ENCODE results near the gene IL12RB2.
"Not testable (repeated sequence)": the region's sequence is repeated elsewhere in the genome, so short reads cannot be mapped to it uniquely, and the experiment has no call there.

The IL12RB2 gene

DNA sequence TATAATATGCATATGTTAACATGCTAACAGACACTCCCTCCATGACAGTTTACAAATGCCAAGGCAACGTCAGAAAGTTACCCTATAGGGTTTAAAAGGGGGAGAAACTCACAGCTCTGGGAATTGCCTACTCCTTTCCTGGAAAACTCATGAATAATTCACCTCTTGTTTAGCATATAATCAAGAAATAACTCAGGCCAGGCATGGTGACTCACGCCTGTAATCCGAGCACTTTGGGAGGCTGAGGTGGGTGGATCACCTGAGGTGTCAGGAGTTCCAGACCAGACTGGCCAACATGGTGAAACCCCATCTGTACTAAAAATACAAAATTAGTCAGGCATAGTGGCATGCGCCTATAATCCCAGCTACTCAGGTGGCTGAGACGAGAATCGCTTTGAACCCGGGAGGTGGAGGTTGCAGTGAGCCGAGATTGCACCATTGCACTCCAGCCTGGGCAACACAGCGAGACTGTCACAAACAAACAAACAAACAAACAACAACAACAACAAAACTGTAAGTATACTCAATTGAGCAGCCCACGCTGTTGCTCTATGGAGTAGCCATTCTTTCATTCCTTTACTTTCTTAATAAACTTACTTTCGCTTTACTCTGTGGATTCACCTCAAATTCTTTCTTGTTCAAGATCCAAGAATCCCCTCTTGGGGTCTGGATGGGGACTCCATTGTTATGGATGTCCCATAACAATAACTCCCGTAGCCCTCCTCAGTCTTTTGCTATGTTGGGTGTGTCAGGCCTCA, 92.5 kb downstream of the IL12RB2 start:
- DNase-seq = peak in 1 of 2 experiments; percentile 11

DNA sequence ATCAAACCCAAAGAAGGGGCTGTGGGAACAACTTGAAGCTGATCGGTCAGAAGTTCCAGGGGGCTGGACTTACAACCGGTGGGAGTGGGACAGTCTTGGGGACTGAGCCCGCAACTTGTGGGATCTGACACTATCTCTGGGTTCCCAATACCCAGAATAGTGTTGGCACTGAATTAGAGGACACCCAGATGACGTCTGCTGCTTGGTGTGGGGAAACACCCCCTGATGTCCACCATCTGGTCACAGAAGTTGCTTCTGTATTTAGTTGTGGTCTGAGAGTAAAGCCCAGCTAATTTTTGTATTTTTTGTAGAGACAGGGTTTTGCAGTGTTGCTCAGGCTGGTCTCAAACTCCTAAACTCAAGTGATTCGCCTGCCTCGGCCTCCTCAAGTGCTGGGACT, 93.8 kb downstream of the IL12RB2 start:
- no peak for DNase-seq

GRCh38 chr1:67404212-67404620, 96.5 kb downstream of the IL12RB2 start:
- DNase-seq = no peak

GRCh38 chr1:67405473-67406245, 98.0 kb downstream of the IL12RB2 start:
- no peak for DNase-seq

GRCh38 chr1:67407498-67407897, 99.8 kb downstream of the IL12RB2 start:
- no peak for DNase-seq

DNA sequence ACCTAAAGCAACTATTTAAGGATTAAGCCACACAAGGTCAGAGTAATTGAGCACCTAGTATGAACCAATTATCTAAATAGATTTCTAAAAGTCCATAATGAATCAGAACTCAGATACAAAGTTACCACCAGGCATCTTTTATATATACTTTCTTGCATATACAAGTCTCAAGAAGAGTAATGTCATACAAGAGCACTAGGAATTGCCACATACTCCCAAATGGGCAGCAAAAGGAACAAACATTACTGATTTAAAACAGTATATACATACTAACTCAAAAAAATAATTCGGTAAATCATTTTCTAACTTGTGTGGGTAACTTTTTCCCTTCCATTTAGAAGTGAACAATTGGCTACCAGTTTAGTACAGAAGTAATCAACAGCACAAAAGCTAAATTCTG, 100.5 kb downstream of the IL12RB2 start:
- no peak for DNase-seq

GRCh38 chr1:67413101-67413500, 105.4 kb downstream of the IL12RB2 start:
- DNase-seq = not testable (repeated sequence)

GRCh38 chr1:67414574-67414973, 106.9 kb downstream of the IL12RB2 start:
- no peak for DNase-seq

DNA sequence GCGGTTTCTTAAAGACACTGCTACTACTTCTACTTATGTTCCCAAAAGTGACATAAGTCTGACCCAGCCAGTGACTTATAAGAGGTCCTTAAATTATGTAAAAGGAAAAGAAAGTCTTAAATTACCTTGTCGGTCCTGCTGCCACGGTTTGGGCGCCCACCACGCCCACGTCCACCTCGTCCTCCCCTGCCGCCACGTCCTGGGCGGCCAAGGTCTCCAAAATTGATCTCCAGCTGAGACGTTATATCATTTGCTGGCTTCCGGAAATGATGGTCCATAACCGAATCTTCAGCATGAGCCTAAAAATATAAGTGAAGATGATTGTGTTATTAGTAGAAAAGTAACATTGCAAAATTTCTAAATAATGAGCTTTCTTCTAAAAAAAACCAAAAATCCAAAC, 107.4 kb downstream of the IL12RB2 start:
- no peak for DNase-seq

DNA sequence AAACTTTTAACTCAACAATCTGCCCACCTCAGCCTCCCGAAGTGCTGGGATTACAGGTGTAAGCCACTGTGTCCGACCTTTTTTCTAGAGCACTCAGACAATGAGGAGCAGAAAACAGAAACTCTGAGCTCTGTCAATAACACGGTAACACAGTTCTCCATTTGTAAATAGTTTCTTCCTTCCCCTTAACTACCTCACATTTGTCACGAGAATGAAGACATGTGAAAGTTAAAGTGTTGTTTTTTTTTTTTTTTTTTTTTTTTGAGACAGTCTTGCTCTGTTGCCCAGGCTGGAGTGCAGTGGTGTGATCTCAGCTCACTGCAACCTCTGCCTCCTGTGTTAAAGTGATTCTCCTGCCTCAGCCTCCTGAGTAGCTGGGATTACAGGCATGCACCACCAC, 110.1 kb downstream of the IL12RB2 start:
- not testable (repeated sequence) for DNase-seq

DNA sequence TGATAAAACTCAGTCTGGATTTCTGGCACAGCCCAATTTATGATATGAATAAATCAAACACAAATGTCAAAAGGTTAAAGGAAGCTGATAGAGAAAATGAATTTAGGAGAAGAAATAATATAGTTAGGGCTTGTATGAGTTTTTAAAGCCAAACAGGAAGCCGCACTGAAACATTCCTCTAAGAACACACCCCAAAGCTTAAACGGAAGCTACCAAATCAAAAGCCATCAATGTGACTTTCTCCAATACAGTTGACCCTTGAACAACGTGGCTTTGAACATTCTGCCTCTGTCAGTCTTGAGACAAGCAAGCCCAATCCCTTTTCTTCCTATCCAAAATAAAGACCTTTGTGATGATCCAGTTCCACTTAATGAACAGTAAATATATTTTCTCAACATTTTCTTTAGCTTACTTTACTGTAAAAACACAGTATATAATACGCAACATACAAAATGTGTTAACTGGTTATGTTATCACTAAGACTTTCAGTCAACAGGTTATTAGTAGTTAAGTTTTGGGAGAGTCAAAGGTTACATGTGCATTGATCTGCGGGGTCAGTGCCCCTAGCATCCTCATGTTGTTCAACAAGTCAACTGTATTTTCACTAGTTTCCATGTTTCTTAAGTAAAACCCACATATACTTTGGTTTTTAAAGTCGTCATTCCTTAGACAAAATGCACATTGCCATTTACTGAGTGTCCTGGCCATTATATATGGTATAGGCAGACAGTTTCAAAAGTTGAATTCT, 111.3 kb downstream of the IL12RB2 start:
- DNase-seq = no peak

DNA sequence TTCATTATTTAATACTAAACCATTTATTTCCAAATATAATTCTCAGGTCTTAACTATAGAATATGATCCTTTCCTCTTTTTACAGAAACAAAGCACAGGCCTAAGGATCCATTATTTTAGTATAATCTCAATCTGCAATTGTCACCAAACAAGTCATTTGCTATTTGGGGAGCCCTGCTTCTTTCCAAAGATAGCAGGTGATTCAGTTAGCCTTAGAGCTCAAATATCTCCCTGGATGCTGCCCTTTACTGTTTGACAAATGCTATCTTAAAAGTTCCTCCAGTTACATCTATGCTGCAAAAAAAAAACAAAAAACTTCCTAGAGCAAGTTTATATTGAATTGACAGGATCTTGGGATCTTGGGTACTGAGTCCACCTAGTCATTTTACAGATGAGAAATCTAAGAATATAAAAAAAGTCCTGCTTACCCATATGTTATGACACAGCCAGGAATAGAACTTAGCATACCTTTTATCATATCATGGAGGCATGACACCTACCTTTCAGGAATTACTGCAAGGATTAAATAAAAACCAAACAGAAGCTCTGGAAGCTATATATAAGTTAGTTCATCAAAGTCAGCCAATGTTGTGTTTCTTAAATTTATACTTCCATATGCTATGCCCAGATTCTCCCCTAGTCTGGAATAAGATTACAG, 113.3 kb downstream of the IL12RB2 start:
- no peak for DNase-seq

- no peak for DNase-seq
Measured at GRCh38 chr1:67427465-67427864, 119.8 kb downstream of the IL12RB2 start.

- DNase-seq = no peak
Measured at GRCh38 chr1:67427947-67428346, 120.3 kb downstream of the IL12RB2 start.

DNA sequence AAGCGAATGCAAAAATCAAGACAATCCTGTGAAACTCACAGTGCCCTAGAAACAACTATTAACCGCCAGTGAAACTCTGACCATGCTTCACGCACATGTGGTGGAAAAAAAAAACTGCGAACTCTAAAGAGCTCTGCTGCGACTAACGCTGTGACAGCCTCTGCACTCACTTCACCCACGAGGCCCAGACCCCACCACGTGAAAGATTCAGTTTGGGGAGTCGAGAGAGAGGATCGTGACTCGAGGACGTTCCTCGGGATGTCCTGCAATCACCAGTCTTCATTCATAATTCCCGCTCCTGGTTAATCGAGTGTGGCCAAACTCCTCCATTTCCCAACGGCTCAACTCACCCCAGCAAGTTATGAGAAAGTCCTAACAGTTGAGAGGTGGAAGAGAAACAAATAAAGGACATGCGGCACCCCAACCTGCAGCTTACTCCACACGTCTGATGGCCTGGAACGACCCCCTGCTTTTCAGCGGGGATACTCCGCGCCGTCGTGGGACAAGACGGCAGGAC, 121.4 kb downstream of the IL12RB2 start:
- DNase-seq = peak; percentile 52 to 63

DNA sequence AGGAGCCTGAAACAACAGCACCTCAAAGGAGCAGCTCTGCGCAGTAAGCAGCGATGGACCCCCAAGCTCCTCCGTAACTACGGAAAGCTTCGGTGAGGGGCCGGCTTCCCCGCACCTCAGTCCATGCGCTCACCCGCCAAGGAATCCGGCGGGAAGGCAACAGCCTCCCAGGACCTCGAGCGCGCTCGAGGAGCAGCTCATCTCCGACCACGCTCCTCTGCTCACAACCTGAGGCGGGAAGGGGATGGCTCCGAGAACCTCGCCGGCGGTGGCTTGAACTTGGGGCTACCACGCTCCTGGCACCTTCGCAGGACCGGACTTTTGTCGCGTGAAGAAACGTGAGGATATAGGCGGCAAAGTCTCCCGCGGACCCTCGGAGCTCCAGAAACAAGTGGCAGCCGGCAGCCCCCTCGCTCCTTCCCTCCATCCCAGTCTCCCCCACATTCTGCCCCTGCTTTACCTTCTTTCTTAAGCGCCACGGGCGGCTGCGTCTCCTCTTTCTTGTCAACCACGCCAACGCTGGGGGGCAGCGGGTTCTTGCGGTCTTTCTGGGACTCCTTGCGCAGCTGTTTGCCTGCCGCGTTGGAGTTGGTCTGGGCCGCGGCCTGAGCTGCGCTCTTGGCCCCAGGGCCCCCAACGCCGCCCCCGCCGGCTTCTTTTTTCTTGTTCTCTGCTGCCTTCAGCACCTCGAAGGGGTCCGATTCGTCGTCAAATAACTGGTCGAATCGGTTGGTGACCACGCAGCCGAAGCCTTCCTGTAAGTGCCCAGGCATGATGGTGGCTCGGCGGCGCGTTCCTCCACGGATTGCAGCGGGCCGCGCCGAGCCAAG, 122.1 kb downstream of the IL12RB2 start:
- DNase-seq = peak; percentile 19 to 26

GRCh38 chr1:67430358-67431155, 122.9 kb downstream of the IL12RB2 start, which contains the start of gene SERBP1:
Gene SERBP1 (minus strand): TSS chr1:67430402. CDS start chr1:67430300, 102 bp downstream.
- peak; percentile 93 to 95 for DNase-seq

- DNase-seq = no peak
Measured at GRCh38 chr1:67431156-67431765, 123.6 kb downstream of the IL12RB2 start.

DNA sequence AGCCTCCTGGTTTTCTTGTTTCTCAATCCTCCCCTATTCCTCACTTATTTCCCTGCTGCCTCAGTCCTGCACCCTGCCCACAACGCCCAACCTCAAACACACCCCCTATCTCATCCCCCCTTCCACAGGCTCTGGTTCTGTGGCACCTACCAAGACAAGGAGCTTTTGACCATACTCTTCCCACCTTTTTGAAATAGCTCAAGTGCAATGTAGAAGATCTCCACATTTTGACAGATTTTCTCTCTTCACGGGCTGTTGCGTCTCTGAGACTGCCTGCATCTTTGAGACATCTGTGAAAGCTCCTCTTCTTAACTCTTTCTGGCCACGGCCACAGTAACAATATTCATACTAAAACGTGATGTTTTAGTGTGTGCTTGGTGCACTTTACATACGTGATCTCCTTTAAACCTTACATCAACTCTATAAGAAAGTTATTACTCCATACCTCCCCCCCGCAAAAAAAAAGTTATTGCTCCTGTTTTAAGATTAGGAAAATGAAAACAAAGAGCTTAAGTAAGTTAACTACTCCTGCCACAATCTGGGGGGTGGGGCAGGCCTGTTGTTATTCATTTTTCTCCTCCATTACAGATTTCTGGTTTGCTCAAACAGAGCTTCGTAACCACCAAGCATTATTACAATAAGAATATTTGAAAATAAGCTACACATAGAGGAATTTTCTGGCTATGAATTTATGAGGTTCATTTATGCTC, 124.4 kb downstream of the IL12RB2 start:
- DNase-seq = no peak

DNA sequence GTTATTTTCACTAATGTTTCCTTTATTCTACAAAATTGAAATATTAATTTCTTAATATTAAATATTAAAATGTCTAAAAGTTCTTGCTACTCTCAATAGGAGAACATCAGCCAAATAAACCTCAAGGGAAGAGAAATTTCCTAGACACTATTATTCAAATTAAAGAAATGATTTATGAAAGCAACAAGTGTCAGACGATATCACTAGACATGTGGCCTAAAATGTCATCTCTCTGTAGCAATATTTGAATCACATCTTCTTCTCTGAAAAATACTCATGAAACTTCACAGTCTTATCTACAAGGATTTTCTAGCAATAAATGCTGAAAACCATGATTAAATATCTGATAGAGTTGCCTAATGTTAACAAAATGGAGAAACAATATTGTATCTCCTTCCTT, 125.1 kb downstream of the IL12RB2 start:
- no peak for DNase-seq

Measured in activated CD4-positive, alpha-beta T cell treated with anti-CD3 and anti-CD28 coated beads, Interleukin-2, amount 50 U/mL, for 4 hours (primary cell).